HG02885 (cell line): Measurements from ENCODE around the gene CA5B.
A peak's percentile ranks its signal among the peaks of the same experiment; 100 is the strongest.
"Not testable (repeated sequence)": the region's sequence is repeated elsewhere in the genome, so short reads cannot be mapped to it uniquely, and the experiment has no call there.

ENCODE experiments used
- ATAC-seq: cut with Tn5 transposase; IDR thresholded peaks from one replicate; pipeline ENCODE4 v1.9.1; 2021; ENCODE audit warnings: mild to moderate bottlenecking; ENCODE audit not compliant: unreplicated experiment, poor library complexity

CA5B gene

GRCh38 chrX:15747626-15748173 is 9.6 kb downstream of the CA5B start:
- ATAC-seq = no peak

GRCh38 chrX:15748841-15749240 is 10.8 kb downstream of the CA5B start:
- ATAC-seq = no peak

- peak; percentile 86 for ATAC-seq
These were observed 11.9 kb downstream of the CA5B start for GRCh38 chrX:15749642-15750610.

- no peak for ATAC-seq
These were observed 12.6 kb downstream of the CA5B start for GRCh38 chrX:15750611-15751154.

DNA sequence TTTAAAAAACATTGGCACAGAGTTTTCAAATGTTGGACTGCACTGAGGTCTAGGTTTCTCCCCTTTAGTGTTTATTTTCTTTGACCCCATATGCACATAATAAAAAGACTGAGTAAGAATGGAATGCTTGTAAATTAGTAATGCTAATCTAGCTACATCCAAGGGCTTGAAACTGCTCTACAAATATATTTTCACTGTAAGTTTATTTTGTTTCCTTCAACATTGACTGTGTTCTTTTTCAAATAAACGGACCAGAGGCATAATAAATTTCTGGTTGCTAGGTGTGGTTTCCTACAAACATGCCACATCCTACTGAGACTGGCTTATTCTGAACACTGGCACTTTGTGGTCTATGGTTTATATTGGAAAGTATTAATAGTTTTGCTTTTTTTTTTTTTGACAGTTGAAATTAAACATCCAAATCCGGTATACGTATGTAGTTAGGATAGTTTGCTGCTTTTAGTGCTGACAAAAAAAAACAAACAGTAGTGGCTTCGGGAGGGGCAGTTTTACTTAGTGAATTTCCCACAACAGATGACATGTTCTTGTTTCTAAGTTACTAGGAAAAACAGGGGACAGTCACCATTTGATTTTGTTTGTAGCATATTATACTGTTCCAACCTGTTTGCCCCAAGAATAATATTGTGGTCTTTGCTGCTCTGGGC is 13.2 kb downstream of the CA5B start:
- no peak for ATAC-seq

GRCh38 chrX:15755091-15755490 is 17.0 kb downstream of the CA5B start:
- ATAC-seq = no peak

GRCh38 chrX:15758140-15758539 is 20.1 kb downstream of the CA5B start:
- ATAC-seq = no peak

GRCh38 chrX:15759886-15760285 is 21.8 kb downstream of the CA5B start:
- not testable (repeated sequence) for ATAC-seq

DNA sequence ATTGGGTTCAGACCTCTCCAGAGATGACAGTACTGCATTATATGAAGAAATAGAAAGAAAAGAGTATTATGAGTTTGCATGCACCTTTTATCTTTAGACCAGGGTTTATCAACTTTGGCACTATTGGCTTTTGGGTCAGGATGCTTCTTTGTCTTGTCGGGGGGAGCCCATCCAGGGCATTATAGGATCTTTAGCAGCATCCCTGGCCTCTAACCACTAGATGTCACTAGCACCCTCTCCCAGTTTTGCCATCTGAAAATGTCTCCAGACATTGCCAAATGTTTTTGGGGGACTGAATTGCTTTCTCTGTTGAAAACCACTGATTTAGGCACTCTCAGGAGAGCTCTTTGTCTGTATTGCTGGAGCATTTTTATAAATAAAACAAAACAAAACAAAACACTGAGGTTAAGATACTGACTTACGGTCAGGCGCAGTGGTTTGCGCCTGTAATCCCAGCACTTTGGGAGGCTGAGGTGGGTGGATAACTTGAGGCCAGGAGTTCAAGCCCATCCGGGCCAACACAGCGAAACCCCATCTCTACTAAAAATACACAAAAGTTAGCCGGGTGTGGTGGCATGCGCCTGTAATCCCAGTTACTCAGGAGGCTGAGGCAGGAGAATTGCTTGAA is 23.6 kb downstream of the CA5B start:
- peak; percentile 73 for ATAC-seq

- no peak for ATAC-seq
These were observed 31.4 kb downstream of the CA5B start for GRCh38 chrX:15769300-15769954.

DNA sequence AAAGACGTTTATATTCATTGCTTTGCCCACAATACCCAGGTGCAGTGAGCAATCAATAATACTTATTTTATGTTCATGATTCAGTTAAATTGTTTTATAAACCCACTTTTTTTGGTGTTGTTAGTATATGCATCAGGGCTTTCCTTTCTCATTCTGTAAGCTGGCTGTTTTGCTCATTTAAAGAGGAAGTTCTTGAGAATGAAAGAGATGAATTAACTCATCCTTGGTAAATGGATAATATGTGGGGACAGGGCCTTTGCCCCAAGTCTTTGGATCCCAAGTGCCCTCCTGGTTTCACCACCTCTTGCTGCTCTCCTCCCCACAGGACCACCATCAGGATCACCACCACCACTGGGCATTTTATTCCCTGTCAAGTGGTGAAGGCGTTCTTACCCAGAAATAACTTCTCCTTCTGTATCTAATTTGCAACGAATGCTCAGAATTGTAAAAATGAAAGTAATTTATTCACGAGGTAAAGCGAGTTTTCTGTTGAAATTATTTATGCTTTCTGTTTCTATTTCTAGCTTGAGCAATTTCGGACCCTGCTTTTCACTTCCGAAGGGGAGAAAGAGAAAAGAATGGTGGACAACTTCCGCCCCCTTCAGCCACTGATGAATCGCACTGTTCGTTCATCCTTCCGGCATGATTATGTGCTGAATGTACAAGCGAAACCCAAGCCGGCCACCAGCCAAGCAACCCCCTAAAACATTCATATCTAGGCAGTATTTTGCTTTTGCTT is 44.1 kb downstream of the CA5B start:
- peak; percentile 86 for ATAC-seq

GRCh38 chrX:15785176-15785750 is 47.2 kb downstream of the CA5B start:
- ATAC-seq = no peak

DNA sequence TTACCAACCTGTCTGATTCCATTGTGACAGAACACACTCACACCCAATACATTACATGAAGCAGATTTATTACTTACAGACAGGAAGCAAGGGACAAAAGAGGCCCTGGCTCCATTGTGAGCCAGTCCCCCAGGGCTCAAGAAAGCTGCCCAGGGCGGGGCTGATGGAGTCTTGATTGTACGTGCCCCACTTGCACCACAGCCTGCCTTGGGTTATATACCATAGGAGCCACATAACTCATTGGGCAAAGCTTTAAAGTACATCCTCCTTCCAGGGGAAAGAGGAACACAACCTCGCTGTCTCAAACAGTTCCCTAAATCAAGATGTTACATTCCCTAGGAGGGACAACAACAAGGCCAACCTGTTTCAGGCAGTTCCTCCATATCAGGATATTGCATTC is 48.8 kb downstream of the CA5B start:
- ATAC-seq = no peak

DNA sequence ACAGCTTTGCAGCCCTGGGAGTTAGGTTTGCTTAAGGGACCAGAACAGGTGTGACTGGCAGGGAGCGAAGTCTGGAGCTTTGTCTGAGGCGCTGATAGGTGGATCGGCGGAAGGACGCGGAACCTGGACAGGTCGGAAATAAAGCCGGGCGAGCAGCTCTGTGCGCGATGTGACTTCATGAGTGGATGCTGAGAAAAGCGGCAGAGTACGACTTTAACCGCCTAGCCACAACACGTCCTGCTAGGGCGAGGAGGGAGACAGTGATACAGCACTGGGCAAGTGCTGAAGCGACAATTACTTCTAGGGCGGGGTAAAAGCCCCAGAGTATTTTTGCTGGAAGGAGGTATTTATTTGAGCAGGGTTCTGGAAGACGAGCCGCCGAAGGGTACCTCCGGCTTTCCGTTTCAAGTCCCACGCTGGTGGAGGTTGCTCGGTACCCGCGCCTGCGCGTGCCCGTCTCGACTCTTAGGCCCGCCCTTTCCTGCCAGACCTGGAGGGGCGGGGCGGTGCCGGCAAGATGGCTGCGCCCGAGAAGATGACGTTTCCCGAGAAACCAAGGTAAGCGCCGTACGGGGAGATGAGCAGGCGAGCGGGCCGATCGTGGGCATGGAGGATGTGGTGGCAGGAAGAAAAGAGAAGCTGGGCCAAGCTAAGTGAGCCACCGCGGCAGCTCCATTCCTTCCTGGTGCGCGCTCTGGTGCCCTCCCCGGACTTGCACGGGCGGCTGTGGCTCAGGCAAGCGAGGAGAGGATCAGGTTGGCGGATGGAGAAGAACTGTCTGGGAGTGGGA is 52.1 kb downstream of the CA5B start, which contains the start of gene ZRSR2:
Gene ZRSR2, plus strand, starts transcription at position 506 of the 790 bp plus-strand sequence. Its CDS starts 12 bp downstream, at position 518.
- peak; percentile 95 for ATAC-seq

- peak; percentile 22 for ATAC-seq
These were observed 52.8 kb downstream of the CA5B start for GRCh38 chrX:15790769-15791290.

DNA sequence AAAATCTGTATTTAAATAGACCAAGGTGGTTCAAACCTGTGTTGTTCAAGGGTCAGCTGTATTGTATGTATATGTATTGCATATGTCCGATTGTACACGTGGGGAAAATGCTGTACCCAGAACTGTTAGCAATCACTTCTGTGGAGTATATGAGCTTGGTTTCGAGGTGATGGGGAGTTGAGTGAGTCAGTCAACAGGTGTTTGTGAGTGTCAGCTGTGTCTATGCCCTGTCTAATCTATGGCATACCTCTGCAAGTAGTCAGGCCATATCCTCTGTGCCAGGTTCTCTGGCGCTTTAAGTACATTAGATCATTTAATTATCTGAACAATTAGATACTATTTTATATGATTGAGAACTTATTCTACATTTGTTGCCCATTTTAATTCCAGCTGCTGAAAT is 59.6 kb downstream of the CA5B start:
- no peak for ATAC-seq

- ATAC-seq = no peak
These were observed 66.5 kb downstream of the CA5B start for GRCh38 chrX:15804563-15804962.

DNA sequence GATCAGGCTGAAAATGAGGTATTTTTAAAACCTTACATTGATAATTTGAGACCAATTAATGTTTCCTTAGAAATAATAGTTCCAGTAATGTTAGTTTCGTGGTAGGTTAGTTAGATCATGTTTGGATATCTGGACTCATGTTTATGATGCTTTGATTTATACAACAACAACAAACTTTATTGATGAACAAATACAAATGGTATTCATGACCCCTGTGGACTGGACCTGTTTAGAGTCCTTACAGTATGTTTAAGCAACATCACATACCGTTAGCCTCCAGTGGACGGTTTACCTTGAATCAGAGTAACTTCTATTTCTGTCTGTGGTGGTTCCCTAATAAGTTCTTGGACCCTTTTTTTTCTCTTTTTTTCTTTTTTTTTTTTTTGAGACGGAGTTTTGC is 70.2 kb downstream of the CA5B start:
- ATAC-seq = no peak
